ENCODE results near the gene TNRC18. TPM values are rescaled to one million over a fixed set of nuclear protein-coding genes. Genes with fewer than 3 reads are reported as not detected.
"Not testable (repeated sequence)": the region's sequence is repeated elsewhere in the genome, so short reads cannot be mapped to it uniquely, and the experiment has no call there.

Gene TNRC18
- total and polyA plus RNA-seq, 9 of the 15 experiments (the other 6 are each of a cell fraction or from before 2014, with no cell fraction given), result 0.03 to 43.2 (median 18.0) TPM

- TF ChIP-seq GTF2B (IDR thresholded peaks at IDR 0.05; ENCODE audit: extremely low read depth, insufficient read length) (no peak), RBBP5 (IDR thresholded peaks at IDR 0.05; ENCODE audit: borderline replicate concordance, insufficient read depth, low read length, poor library complexity, severe bottlenecking) (no peak), NFXL1 (CRISPR knock-in tag; IDR thresholded peaks at IDR 0.05) (no peak)
These were observed 62.7 kb downstream of the TNRC18 start (continued) for GRCh38 chr7:5360971-5361370.

DNA sequence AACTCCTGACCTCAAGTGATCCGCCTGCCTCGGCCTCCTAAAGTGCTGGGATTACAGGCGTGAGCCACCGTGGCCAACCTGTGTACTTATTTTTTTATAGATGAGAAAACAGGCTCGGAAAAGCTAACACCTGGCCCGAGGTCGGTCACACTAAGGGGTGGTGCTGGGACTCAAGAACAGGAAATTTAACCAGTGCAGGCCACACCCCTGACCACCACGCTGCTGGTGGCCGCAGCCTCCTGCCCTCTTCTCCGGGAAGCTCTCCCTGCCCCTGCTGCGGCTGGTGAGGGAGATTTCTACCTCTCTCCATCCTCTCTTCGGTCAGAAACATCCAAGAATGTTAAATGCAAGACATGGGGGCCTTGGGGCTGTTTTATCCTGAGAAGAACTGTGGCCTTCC is 63.2 kb downstream of the TNRC18 start:
- Histone ChIP-seq H3K4me2 (ENCODE audit: insufficient read depth, low read length) (no peak overlapping the region), H3K9me1 (ENCODE audit: control insufficient read depth, insufficient read depth, low read length) (no peaks in the 10 kb centered on the region), H3K79me2 (ENCODE audit: control insufficient read depth, insufficient read depth, low read length) (0 out of 3 replicates have a peak, but pooled peaks cover 3% of the 10 kb centered on the region), H3K9ac (ENCODE audit: insufficient read depth in 1 of 2, low read depth in 2 of 2, low read length in 2 of 2) (no peak overlapping the region), H3K9me3 (replicated peaks; ENCODE audit: control insufficient read depth, insufficient read depth, low read depth, low read length) (no peaks in the 10 kb centered on the region), H3K27me3 (ENCODE audit: control insufficient read depth in 2 of 2, insufficient read depth in 2 of 2, low read length in 2 of 2) (no peaks in the 10 kb centered on the region), H3K4me1 (replicated peaks in 1 of 2; ENCODE audit: control insufficient read depth in 2 of 2, insufficient read depth in 2 of 2, low read length in 2 of 2) (peaks cover 0 to 3% of the 10 kb centered on the region in 2 experiments; a peak in 2 of 5 replicates), H3K4me3 (no peak overlapping the region), H4K20me1 (replicated peaks; ENCODE audit: control insufficient read depth, insufficient read depth, low read length) (no peaks in the 10 kb centered on the region), H3K27ac (ENCODE audit: extremely low read depth, low read depth, low read length) (no peak overlapping the region), H3K36me3 (ENCODE audit: control insufficient read depth, insufficient read depth, low read length) (peaks cover 53% of the 10 kb centered on the region; the same call in 2 of the 3 replicates), H2AFZ (ENCODE audit: low read depth, low read length) (no peak overlapping the region)
- ChIA-PET CTCF (ENCODE audit: low intra/inter-chr PET ratio) (no interaction called here), POLR2A (interaction anchor here (0.7 to 1.5 kb wide), 2 partner anchors 8 to 164 kb away, joined by 4 to 7 read pairs; no protein-coding TSS in a partner anchor)
- intact Hi-C loops (cut with micrococcal nuclease) (loop anchor here (10.0 kb wide), 1 partner anchor 344 kb away; no protein-coding TSS in a partner anchor), in situ Hi-C loops (cut with MboI) (no loop called here)
- no peak for FAIRE-seq
- TF ChIP-seq CREM (IDR thresholded peaks at IDR 0.05; ENCODE audit: low read depth), result no peak
- no peak for TF ChIP-seq ZNF175 (CRISPR knock-in tag; IDR thresholded peaks at IDR 0.05; ENCODE audit: low read depth)
- WGBS (ENCODE audit: insufficient coverage, low coverage, missing lambda C conversion rate), result 88% methylated on average over 12 of the region's 12 CpGs
- no peak for DNase-seq (ENCODE audit: extremely low read depth in 1 of 4, low spot score in 3 of 4)
- no peak for ATAC-seq
- no TSS peak for BruUV-seq (replicated peaks)

DNA sequence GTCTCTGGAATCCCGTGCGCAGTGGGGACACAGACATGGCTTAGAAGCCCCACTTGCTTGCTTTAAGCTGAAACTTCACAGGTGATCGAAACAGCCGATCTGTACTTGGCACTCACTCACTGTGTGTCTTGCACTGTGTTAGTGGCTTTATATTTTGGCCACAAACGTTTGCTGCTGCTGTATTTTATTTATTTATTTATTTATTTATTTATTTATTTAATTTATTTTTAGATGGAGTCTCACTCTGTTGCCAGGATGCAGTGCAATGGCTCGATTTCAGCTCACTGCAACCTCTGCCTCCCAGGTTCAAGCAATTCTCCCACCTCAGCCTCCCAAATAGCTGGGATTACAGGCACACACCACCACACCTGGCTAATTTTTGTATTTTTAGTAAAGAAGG is 63.6 kb downstream of the TNRC18 start:
- BruUV-seq (replicated peaks); H4K20me1 ChIP-seq (replicated peaks; ENCODE audit: control insufficient read depth, insufficient read depth, low read length); in situ Hi-C loops (cut with MboI); H3K79me2 ChIP-seq (ENCODE audit: control insufficient read depth, insufficient read depth, low read length); H3K4me1 ChIP-seq (replicated peaks in 1 of 2; ENCODE audit: control insufficient read depth in 2 of 2, insufficient read depth in 2 of 2, low read length in 2 of 2); ATAC-seq; H3K4me3 ChIP-seq; H3K9me1 ChIP-seq (ENCODE audit: control insufficient read depth, insufficient read depth, low read length); DNase-seq (ENCODE audit: extremely low read depth in 1 of 4, low spot score in 3 of 4); H3K9ac ChIP-seq (ENCODE audit: insufficient read depth in 1 of 2, low read depth in 2 of 2, low read length in 2 of 2); H3K4me2 ChIP-seq (ENCODE audit: insufficient read depth, low read length); CTCF ChIA-PET (ENCODE audit: low intra/inter-chr PET ratio); H3K27me3 ChIP-seq (ENCODE audit: control insufficient read depth in 2 of 2, insufficient read depth in 2 of 2, low read length in 2 of 2); FAIRE-seq; H3K9me3 ChIP-seq (replicated peaks; ENCODE audit: control insufficient read depth, insufficient read depth, low read depth, low read length); H3K27ac ChIP-seq (ENCODE audit: extremely low read depth, low read depth, low read length); H2AFZ ChIP-seq (ENCODE audit: low read depth, low read length): not testable (repeated sequence)
- H3K36me3 ChIP-seq (ENCODE audit: control insufficient read depth, insufficient read depth, low read length), result peaks cover 52% of the 10 kb centered on the region; the same call in 2 of the 3 replicates
- WGBS (ENCODE audit: insufficient coverage, low coverage, missing lambda C conversion rate), result 80% methylated on average over 6 of the region's 6 CpGs
- POLR2A ChIA-PET, result interaction anchor here (0.7 to 1.5 kb wide), 2 partner anchors 8 to 164 kb away, joined by 4 to 7 read pairs; no protein-coding TSS in a partner anchor
- intact Hi-C loops (cut with micrococcal nuclease), result loop anchor here (10.0 kb wide), 1 partner anchor 345 kb away; no protein-coding TSS in a partner anchor
